ENCODE results near the gene RAB20.

DNA sequence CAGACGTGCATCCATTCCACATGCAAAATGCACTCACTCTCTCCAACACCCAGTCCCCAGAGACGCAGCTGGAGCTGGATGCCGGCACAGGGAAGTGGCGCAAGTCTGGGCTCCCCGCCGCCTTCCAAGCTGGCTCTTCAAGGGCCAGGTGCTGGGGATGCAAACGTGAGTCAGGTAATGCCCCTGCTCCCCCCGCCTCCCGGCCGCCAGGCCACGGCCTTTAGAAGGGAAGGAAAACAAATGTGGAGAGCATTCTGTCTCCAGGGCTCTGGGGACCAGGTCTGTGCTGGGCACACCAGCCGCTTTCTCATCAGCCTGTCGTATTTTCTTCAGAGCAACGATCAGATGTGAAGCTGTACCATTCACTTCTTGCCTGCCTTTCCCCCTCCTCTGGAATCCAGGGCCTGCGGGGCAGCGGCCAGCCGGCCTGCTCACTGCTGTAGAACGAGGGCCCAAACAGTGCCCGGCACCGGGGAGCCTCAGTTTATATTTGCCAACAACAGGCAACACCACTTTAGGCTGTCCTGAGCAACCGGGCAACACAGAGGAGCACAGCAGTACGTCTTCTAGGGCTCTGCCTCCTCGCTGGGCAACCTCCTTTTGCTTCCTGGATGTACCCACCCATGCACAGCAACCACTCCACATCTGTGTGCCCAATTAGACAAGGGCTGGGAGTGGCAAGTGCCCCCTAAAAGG, 3.8 kb downstream of the RAB20 start:
- TF ChIP-seq EZH2 (IDR thresholded peaks at IDR 0.05; ENCODE audit: borderline replicate concordance, insufficient read depth, low read length, poor library complexity, severe bottlenecking) (no peak), EP300 (conservative IDR thresholded peaks at IDR 0.05; ENCODE audit: poor library complexity, severe bottlenecking) (no peak), RAD21 (conservative IDR thresholded peaks at IDR 0.05) (no peak)
- TF ChIP-seq, protein P1, sequence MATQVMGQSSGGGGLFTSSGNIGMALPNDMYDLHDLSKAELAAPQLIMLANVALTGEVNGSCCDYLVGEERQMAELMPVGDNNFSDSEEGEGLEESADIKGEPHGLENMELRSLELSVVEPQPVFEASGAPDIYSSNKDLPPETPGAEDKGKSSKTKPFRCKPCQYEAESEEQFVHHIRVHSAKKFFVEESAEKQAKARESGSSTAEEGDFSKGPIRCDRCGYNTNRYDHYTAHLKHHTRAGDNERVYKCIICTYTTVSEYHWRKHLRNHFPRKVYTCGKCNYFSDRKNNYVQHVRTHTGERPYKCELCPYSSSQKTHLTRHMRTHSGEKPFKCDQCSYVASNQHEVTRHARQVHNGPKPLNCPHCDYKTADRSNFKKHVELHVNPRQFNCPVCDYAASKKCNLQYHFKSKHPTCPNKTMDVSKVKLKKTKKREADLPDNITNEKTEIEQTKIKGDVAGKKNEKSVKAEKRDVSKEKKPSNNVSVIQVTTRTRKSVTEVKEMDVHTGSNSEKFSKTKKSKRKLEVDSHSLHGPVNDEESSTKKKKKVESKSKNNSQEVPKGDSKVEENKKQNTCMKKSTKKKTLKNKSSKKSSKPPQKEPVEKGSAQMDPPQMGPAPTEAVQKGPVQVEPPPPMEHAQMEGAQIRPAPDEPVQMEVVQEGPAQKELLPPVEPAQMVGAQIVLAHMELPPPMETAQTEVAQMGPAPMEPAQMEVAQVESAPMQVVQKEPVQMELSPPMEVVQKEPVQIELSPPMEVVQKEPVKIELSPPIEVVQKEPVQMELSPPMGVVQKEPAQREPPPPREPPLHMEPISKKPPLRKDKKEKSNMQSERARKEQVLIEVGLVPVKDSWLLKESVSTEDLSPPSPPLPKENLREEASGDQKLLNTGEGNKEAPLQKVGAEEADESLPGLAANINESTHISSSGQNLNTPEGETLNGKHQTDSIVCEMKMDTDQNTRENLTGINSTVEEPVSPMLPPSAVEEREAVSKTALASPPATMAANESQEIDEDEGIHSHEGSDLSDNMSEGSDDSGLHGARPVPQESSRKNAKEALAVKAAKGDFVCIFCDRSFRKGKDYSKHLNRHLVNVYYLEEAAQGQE (IDR thresholded peaks at IDR 0.05; ENCODE audit: borderline replicate concordance) = no peak
- TF ChIP-seq, protein P2, sequence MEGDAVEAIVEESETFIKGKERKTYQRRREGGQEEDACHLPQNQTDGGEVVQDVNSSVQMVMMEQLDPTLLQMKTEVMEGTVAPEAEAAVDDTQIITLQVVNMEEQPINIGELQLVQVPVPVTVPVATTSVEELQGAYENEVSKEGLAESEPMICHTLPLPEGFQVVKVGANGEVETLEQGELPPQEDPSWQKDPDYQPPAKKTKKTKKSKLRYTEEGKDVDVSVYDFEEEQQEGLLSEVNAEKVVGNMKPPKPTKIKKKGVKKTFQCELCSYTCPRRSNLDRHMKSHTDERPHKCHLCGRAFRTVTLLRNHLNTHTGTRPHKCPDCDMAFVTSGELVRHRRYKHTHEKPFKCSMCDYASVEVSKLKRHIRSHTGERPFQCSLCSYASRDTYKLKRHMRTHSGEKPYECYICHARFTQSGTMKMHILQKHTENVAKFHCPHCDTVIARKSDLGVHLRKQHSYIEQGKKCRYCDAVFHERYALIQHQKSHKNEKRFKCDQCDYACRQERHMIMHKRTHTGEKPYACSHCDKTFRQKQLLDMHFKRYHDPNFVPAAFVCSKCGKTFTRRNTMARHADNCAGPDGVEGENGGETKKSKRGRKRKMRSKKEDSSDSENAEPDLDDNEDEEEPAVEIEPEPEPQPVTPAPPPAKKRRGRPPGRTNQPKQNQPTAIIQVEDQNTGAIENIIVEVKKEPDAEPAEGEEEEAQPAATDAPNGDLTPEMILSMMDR (IDR thresholded peaks at IDR 0.05; ENCODE audit: poor library complexity, severe bottlenecking) = no peak
